Testis (tissue), 3 donors: ENCODE results near the gene GPATCH11. TPM values are rescaled to one million over a fixed set of nuclear protein-coding genes. Genes with fewer than 3 reads are reported as not detected.

Experiments
- DNase-seq: peaks from one replicate; pipeline ENCODE4 v3.0.0-alpha.2; 2019
- H3K27ac ChIP-seq, 2 donors: fragments of 200-600 bp; sonication (generic); one replicate each; pipeline ENCODE4 v1.5.1; 2019
- H3K27me3 ChIP-seq: fragments of 200-600 bp; sonication (generic); one replicate; pipeline ENCODE4 v1.5.1; 2019
- H3K36me3 ChIP-seq: fragments of 200-600 bp; sonication (generic); one replicate; pipeline ENCODE4 v1.5.1; 2017; ENCODE audit warnings: low read depth; ENCODE audit errors: missing control alignments
- H3K4me1 ChIP-seq: fragments of 200-600 bp; sonication (generic); one replicate; pipeline ENCODE4 v1.5.1; 2019
- H3K4me3 ChIP-seq, 2 donors: fragments of 200-600 bp; sonication (generic); one replicate each; pipeline ENCODE4 v1.5.1; 2017 to 2019
- H3K9me3 ChIP-seq: fragments of 200-600 bp; sonication (generic); one replicate; pipeline ENCODE4 v1.5.1; 2017
- CTCF ChIP-seq, 3 experiments: fragments of 450-650 bp in 2 of 3; fragments of 200-600 bp in 1 of 3; sonication (generic) in 1 of 3; IDR thresholded peaks; one replicate each; pipeline ENCODE4 v1.5.1; 2016 to 2019; ENCODE audit warnings: antibody characterized with exemption in 3 of 3, mild to moderate bottlenecking in 2 of 3, moderate library complexity in 1 of 3
- POLR2A ChIP-seq: fragments of 450-650 bp; IDR thresholded peaks from one replicate; pipeline ENCODE4 v1.6.1; 2017; ENCODE audit warnings: antibody characterized with exemption, mild to moderate bottlenecking, moderate library complexity
- WGBS, 2 donors: methylation state at CpG; one replicate each; pipeline ENCODE4 v1.1.5; 2018; 5-methylcytosine and 5-hydroxymethylcytosine counted together
- intact Hi-C: fragments of 100-400 bp; cut with DNase I; formaldehyde crosslinking; loops from one replicate; pipeline ENCODE4 v1.15.1; 2023; ENCODE audit warnings: low total_unique reads
- polyA plus RNA-seq: library from polyadenylated mRNA; stranded (reverse); fragments of 350-450 nt; fragmentation: Illumina TruSeq; extraction: RNeasy Lipid Tissue Mini Kit (QIAGEN cat#74804); gene quantifications from one replicate; pipeline ENCODE4 v1.2.3, GENCODE V29; 2014; ENCODE audit warnings: low read depth, low replicate concordance; ENCODE audit not compliant: insufficient read depth
- total RNA-seq, 2 donors: library from RNA; depleted of rRNA; stranded (reverse); fragments of >200 nt; gene quantifications; one replicate each; pipeline ENCODE4 v1.2.3, GENCODE V29; 2016

The GPATCH11 gene
- total and polyA plus RNA-seq, 3 donors from 2014 or later, result 13.5 to 21.6 (median 16.6) TPM

GRCh38 chr2:37142546-37142945 lies 58.2 kb downstream of the GPATCH11 start:
- intact Hi-C loops, result no loop called here
- no peaks in the 10 kb centered on the region for H3K36me3 ChIP-seq
- no peak for DNase-seq
- no peaks in the 10 kb centered on the region for H3K9me3 ChIP-seq
- TF ChIP-seq CTCF (IDR thresholded peaks at IDR 0.05) (no peak), POLR2A (no peak)
- H3K4me1 ChIP-seq, result no peaks in the 10 kb centered on the region
- H3K27me3 ChIP-seq, result no peaks in the 10 kb centered on the region
- no peak overlapping the region for H3K4me3 ChIP-seq
- H3K27ac ChIP-seq, result no peak overlapping the region

GRCh38 chr2:37143974-37144373 lies 59.7 kb downstream of the GPATCH11 start:
- no peaks in the 10 kb centered on the region for H3K4me1 ChIP-seq
- no peak for DNase-seq
- H3K36me3 ChIP-seq, result no peaks in the 10 kb centered on the region
- WGBS, 2 donors, result 97 to 100% methylated on average over 1 of the region's 1 CpG
- TF ChIP-seq POLR2A, result no peak
- TF ChIP-seq CTCF (IDR thresholded peaks at IDR 0.05), result no peak
- intact Hi-C loops, result no loop called here
- H3K27ac ChIP-seq, result no peak overlapping the region
- no peaks in the 10 kb centered on the region for H3K27me3 ChIP-seq
- no peaks in the 10 kb centered on the region for H3K9me3 ChIP-seq
- no peak overlapping the region for H3K4me3 ChIP-seq

- WGBS, 2 donors, result 94 to 95% methylated on average over 2 of the region's 2 CpGs
- H3K36me3 ChIP-seq, result no peaks in the 10 kb centered on the region
- no peak for DNase-seq
Measured at GRCh38 chr2:37146062-37146461, 61.7 kb downstream of the GPATCH11 start.

GRCh38 chr2:37148325-37148724 lies 64.0 kb downstream of the GPATCH11 start:
- Histone ChIP-seq H3K36me3 (no peaks in the 10 kb centered on the region), H3K9me3 (no peaks in the 10 kb centered on the region), H3K27ac (no peak overlapping the region), H3K4me3 (no peak overlapping the region), H3K4me1 (no peaks in the 10 kb centered on the region), H3K27me3 (no peaks in the 10 kb centered on the region)
- 91 to 94% methylated on average over 7 of the region's 7 CpGs for WGBS, 2 donors
- intact Hi-C loops, result no loop called here
- DNase-seq, result no peak
- TF ChIP-seq POLR2A (no peak), CTCF (IDR thresholded peaks at IDR 0.05) (no peak)

More at GRCh38 chr2:37146062-37146461, 61.7 kb downstream of the GPATCH11 start:
- TF ChIP-seq CTCF (IDR thresholded peaks at IDR 0.05) (no peak), POLR2A (no peak)
- Histone ChIP-seq H3K27ac (no peak overlapping the region), H3K4me3 (no peak overlapping the region), H3K9me3 (no peaks in the 10 kb centered on the region), H3K4me1 (no peaks in the 10 kb centered on the region), H3K27me3 (no peaks in the 10 kb centered on the region)
- intact Hi-C loops, result no loop called here

Other genes with a start within 250 kb of the GPATCH11 start
- gene STRN, start 118.0 kb upstream of the GPATCH11 start, total RNA-seq, result 10 to 100 TPM; 34.8 to 37.1 TPM
- 13.9 TPM for gene STRN, start 118.0 kb upstream of the GPATCH11 start, polyA plus RNA-seq
- gene HEATR5B, start 146 bp upstream of the GPATCH11 start, total RNA-seq, result 10 to 100 TPM; 35.7 to 41.6 TPM
- 12.9 TPM for gene HEATR5B, start 146 bp upstream of the GPATCH11 start, polyA plus RNA-seq
- 10 to 100 TPM; 15.7 to 23.7 TPM for gene EIF2AK2, start 72.5 kb downstream of the GPATCH11 start, total RNA-seq
- gene EIF2AK2, start 72.5 kb downstream of the GPATCH11 start, polyA plus RNA-seq, result 8.5 TPM
- 1 to 10 TPM in 1 of 2 donors, under 1 TPM in 1; 0.31 to 3.8 TPM for gene SULT6B1, start 104.2 kb downstream of the GPATCH11 start, total RNA-seq
- 1.7 TPM for gene SULT6B1, start 104.2 kb downstream of the GPATCH11 start, polyA plus RNA-seq
- 10 to 100 TPM; 26.9 to 34.6 TPM for gene CEBPZOS, start 112.0 kb downstream of the GPATCH11 start, total RNA-seq
- 41.3 TPM for gene CEBPZOS, start 112.0 kb downstream of the GPATCH11 start, polyA plus RNA-seq
- gene CEBPZ, start 147.1 kb downstream of the GPATCH11 start, total RNA-seq, result 10 to 100 TPM; 50.5 to 60.9 TPM
- gene CEBPZ, start 147.1 kb downstream of the GPATCH11 start, polyA plus RNA-seq, result 29.5 TPM
- gene NDUFAF7, start 147.1 kb downstream of the GPATCH11 start, total RNA-seq, result 10 to 100 TPM; 47.2 to 60.6 TPM
- gene NDUFAF7, start 147.1 kb downstream of the GPATCH11 start, polyA plus RNA-seq, result 170 TPM
- 10 to 100 TPM; 46.0 to 78.1 TPM for gene PRKD3, start 240.3 kb downstream of the GPATCH11 start, total RNA-seq
- gene PRKD3, start 240.3 kb downstream of the GPATCH11 start, polyA plus RNA-seq, result 52.3 TPM